Measurements from ENCODE around the gene INTS3.

INTS3 gene

GRCh38 chr1:153693466-153693865 lies 34.4 kb upstream of the INTS3 start (continued):
- TF ChIP-seq ZBTB44 (tag by site-specific recombination; IDR thresholded peaks at IDR 0.05) (no peak), ZNF747 (tag by site-specific recombination; IDR thresholded peaks at IDR 0.05) (no peak)

DNA sequence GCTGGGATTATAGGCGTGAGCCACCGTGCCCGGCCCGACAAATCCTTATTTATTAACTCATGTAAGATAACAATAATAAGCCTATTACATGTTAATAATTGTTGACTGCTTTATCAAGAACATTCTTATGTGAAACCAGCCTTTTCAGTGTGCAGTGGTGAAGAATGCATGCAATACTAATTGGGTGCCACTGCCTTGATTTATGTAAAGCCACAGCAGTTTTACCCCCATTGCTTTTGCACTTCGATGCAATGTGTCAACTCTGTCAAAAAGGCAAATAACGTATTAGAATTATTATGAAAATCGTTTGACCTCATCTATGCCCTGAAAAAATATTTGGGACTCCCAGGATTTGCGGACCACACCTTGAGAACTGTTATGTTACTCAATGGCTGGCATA lies 31.1 kb upstream of the INTS3 start:
- TF ChIP-seq, protein P1, sequence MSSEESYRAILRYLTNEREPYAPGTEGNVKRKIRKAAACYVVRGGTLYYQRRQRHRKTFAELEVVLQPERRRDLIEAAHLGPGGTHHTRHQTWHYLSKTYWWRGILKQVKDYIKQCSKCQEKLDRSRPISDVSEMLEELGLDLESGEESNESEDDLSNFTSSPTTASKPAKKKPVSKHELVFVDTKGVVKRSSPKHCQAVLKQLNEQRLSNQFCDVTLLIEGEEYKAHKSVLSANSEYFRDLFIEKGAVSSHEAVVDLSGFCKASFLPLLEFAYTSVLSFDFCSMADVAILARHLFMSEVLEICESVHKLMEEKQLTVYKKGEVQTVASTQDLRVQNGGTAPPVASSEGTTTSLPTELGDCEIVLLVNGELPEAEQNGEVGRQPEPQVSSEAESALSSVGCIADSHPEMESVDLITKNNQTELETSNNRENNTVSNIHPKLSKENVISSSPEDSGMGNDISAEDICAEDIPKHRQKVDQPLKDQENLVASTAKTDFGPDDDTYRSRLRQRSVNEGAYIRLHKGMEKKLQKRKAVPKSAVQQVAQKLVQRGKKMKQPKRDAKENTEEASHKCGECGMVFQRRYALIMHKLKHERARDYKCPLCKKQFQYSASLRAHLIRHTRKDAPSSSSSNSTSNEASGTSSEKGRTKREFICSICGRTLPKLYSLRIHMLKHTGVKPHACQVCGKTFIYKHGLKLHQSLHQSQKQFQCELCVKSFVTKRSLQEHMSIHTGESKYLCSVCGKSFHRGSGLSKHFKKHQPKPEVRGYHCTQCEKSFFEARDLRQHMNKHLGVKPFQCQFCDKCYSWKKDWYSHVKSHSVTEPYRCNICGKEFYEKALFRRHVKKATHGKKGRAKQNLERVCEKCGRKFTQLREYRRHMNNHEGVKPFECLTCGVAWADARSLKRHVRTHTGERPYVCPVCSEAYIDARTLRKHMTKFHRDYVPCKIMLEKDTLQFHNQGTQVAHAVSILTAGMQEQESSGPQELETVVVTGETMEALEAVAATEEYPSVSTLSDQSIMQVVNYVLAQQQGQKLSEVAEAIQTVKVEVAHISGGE (tag by site-specific recombination; conservative IDR thresholded peaks at IDR 0.05; ENCODE audit: low read depth), result no peak
- no peak for TF ChIP-seq ZNF350 (tag by site-specific recombination; IDR thresholded peaks at IDR 0.05)
- no peak for TF ChIP-seq YY1 (tag by site-specific recombination; IDR thresholded peaks at IDR 0.05)
- TF ChIP-seq ZNF184 (tag by site-specific recombination; IDR thresholded peaks at IDR 0.05), result no peak
- no peak for TF ChIP-seq INSM2 (tag by site-specific recombination; IDR thresholded peaks at IDR 0.05)
- no peak for TF ChIP-seq ZNF394 (tag by site-specific recombination; IDR thresholded peaks at IDR 0.05; ENCODE audit: borderline replicate concordance)
- no peak for TF ChIP-seq ZNF2 (tag by site-specific recombination; IDR thresholded peaks at IDR 0.05)
- TF ChIP-seq ZNF747 (tag by site-specific recombination; IDR thresholded peaks at IDR 0.05), result no peak
- TF ChIP-seq, protein P2, sequence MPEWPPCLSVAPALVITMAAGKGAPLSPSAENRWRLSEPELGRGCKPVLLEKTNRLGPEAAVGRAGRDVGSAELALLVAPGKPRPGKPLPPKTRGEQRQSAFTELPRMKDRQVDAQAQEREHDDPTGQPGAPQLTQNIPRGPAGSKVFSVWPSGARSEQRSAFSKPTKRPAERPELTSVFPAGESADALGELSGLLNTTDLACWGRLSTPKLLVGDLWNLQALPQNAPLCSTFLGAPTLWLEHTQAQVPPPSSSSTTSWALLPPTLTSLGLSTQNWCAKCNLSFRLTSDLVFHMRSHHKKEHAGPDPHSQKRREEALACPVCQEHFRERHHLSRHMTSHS (tag by site-specific recombination; IDR thresholded peaks at IDR 0.05), result no peak
- no peak for TF ChIP-seq ZXDB (tag by site-specific recombination; IDR thresholded peaks at IDR 0.05)
- TF ChIP-seq ZNF214 (tag by site-specific recombination; IDR thresholded peaks at IDR 0.05; ENCODE audit: borderline replicate concordance), result no peak
- no peak for TF ChIP-seq ZNF830 (tag by site-specific recombination; IDR thresholded peaks at IDR 0.05; ENCODE audit: low read depth)
- TF ChIP-seq ZFP3 (tag by site-specific recombination; IDR thresholded peaks at IDR 0.05; ENCODE audit: low read depth), result no peak
- no peak for TF ChIP-seq ZNF146 (tag by site-specific recombination; IDR thresholded peaks at IDR 0.05)
- no peak for TF ChIP-seq ZNF623 (tag by site-specific recombination; IDR thresholded peaks at IDR 0.05)
- TF ChIP-seq PRDM4 (tag by site-specific recombination; IDR thresholded peaks at IDR 0.05), result no peak
- TF ChIP-seq ZNF221 (tag by site-specific recombination; IDR thresholded peaks at IDR 0.05; ENCODE audit: borderline replicate concordance), result no peak
- TF ChIP-seq ZFP69B (tag by site-specific recombination; IDR thresholded peaks at IDR 0.05), result no peak
- Histone ChIP-seq H3K9me3 (ENCODE audit: control insufficient read depth, insufficient read depth, low read depth, low read length) (no peaks in the 10 kb centered on the region), H3K27ac (ENCODE audit: extremely low read depth, low read depth, low read length) (no peak overlapping the region), H3K36me3 (ENCODE audit: control insufficient read depth in 2 of 2, insufficient read depth in 1 of 2, low read length in 2 of 2) (no peaks in the 10 kb centered on the region), H3K4me1 (ENCODE audit: control insufficient read depth, insufficient read depth, low read length) (no peaks in the 10 kb centered on the region), H3K4me3 (ENCODE audit: low read depth, low read length) (no peak overlapping the region)
- CTCF ChIA-PET, result interaction anchor here (1.1 kb wide), 1 partner anchor 19 kb away, joined by 4 read pairs; no protein-coding TSS in a partner anchor
- POLR2A ChIA-PET, result no interaction called here
